Measurements from ENCODE around the gene XK. TPM values are rescaled to one million over a fixed set of nuclear protein-coding genes. Genes with fewer than 3 reads are reported as not detected.

Gene XK
- total RNA-seq, 4 donors from 2014 or later = 8.3 to 32.4 (median 27.3) TPM

GRCh38 chrX:37697169-37697760 lies 11.7 kb downstream of the XK start:
- no peak for DNase-seq
- H3K27me3 ChIP-seq = no peaks in the 10 kb centered on the region
- no peaks in the 10 kb centered on the region for H3K4me1 ChIP-seq
- no peak overlapping the region for H3K4me3 ChIP-seq
- H3K9me3 ChIP-seq = no peaks in the 10 kb centered on the region
- TF ChIP-seq POLR2A (IDR thresholded peaks at IDR 0.05) = no peak
- TF ChIP-seq, protein P1, sequence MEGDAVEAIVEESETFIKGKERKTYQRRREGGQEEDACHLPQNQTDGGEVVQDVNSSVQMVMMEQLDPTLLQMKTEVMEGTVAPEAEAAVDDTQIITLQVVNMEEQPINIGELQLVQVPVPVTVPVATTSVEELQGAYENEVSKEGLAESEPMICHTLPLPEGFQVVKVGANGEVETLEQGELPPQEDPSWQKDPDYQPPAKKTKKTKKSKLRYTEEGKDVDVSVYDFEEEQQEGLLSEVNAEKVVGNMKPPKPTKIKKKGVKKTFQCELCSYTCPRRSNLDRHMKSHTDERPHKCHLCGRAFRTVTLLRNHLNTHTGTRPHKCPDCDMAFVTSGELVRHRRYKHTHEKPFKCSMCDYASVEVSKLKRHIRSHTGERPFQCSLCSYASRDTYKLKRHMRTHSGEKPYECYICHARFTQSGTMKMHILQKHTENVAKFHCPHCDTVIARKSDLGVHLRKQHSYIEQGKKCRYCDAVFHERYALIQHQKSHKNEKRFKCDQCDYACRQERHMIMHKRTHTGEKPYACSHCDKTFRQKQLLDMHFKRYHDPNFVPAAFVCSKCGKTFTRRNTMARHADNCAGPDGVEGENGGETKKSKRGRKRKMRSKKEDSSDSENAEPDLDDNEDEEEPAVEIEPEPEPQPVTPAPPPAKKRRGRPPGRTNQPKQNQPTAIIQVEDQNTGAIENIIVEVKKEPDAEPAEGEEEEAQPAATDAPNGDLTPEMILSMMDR (IDR thresholded peaks at IDR 0.05) = no peak
- H3K27ac ChIP-seq = no peak overlapping the region
- no peaks in the 10 kb centered on the region for H3K36me3 ChIP-seq

DNA sequence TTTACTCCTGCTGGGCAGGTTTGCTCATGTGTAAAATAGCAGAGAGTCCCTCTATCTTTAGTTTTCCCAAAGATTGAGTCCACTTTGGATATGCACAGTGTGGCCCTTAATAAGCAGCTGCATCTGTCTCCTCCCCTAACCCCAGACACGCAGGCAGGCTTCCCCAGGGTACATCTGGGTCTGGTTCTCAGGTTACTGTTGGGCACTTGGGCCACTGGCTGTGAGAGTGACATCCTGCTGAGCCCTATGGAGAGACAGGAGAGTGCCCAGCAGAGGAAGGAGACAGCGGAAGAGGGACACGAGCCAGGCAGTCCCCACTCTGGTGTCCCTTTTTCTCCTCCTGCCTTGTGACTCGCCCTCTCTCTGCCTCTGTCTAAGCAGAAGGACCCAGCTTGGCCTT lies 16.0 kb downstream of the XK start:
- Histone ChIP-seq H3K27ac (no peak overlapping the region), H3K9me3 (no peaks in the 10 kb centered on the region), H3K4me1 (no peaks in the 10 kb centered on the region), H3K27me3 (no peaks in the 10 kb centered on the region), H3K36me3 (no peaks in the 10 kb centered on the region), H3K4me3 (no peak overlapping the region)
- no peak for TF ChIP-seq POLR2A (IDR thresholded peaks at IDR 0.05)
- TF ChIP-seq, protein P1 (IDR thresholded peaks at IDR 0.05) = no peak
- no peak for DNase-seq

DNA sequence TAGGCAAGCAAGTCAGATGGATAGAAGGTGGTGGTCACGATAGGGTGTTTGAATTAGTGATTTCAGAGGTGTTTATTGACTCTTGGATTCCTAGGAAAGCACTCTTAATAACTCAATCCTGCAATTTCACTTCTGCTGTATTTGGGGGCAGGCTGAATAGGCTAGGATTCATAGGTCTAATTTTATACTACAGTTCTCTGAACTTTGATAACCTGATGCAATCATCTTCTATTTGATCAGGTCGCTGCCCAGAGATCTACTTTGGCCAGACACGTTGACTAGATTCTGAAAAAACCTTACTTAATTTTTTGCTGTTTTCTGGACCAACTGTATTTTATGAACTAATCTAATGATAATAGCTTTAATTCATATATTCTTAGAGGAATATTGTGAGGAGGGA lies 26.4 kb downstream of the XK start:
- Histone ChIP-seq H3K36me3 (no peaks in the 10 kb centered on the region), H3K9me3 (no peaks in the 10 kb centered on the region), H3K27me3 (no peaks in the 10 kb centered on the region), H3K4me3 (no peak overlapping the region), H3K27ac (no peak overlapping the region), H3K4me1 (no peaks in the 10 kb centered on the region)
- no peak for TF ChIP-seq POLR2A (IDR thresholded peaks at IDR 0.05)
- TF ChIP-seq, protein P1 (IDR thresholded peaks at IDR 0.05) = no peak
- no peak for DNase-seq

DNA sequence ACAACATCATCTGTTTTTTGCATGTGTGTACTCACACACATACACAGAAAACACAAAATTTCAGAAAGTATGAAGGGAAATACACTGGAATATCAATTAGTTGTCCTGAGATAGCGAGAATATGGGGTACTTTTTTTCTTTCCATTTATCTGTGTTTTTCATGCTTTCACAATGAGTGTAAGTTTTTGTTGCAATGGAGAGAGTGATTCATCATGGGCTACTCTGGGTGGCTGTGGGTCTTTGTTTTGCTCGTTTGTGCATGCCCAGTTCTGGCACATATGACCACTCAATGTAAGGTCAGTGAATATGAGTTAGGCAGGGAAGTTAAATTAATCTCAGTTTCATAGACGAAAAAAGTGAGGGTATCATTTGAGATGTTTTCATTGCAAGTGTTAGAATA lies 26.9 kb downstream of the XK start:
- no peaks in the 10 kb centered on the region for H3K9me3 ChIP-seq
- no peaks in the 10 kb centered on the region for H3K36me3 ChIP-seq

DNA sequence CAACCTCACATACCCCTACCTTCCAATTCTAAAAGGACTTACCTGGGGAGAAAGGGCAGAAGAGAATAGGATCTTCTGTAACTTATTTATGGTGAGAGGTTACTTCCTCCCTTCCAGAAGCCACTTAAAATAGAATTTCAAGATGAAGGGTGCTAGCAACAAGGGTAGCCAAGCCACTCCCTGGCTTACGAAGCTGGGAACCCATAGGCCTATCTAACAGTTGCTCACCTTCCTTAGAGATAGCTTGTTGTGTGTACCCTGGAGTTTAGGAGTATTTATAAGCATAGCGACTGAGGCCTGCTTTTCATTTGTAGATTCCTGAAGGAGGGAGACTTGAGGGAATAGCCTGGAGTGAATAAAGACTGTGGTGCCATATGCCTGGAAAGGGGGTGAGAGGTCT lies 28.9 kb downstream of the XK start:
- H3K9me3 ChIP-seq = no peaks in the 10 kb centered on the region
- no peak overlapping the region for H3K4me3 ChIP-seq
- no peak overlapping the region for H3K27ac ChIP-seq
- DNase-seq = no peak
- TF ChIP-seq, protein P1 (IDR thresholded peaks at IDR 0.05) = no peak
- no peak for TF ChIP-seq POLR2A (IDR thresholded peaks at IDR 0.05)
- no peaks in the 10 kb centered on the region for H3K36me3 ChIP-seq
- no peaks in the 10 kb centered on the region for H3K27me3 ChIP-seq
- H3K4me1 ChIP-seq = no peaks in the 10 kb centered on the region

More for the DNA sequence above, 26.9 kb downstream of the XK start:
- Histone ChIP-seq H3K4me3 (no peak overlapping the region), H3K4me1 (no peaks in the 10 kb centered on the region), H3K27ac (no peak overlapping the region), H3K27me3 (no peaks in the 10 kb centered on the region)
- TF ChIP-seq POLR2A (IDR thresholded peaks at IDR 0.05) = no peak
- TF ChIP-seq, protein P1 (IDR thresholded peaks at IDR 0.05) = no peak
- no peak for DNase-seq

- H3K36me3 ChIP-seq = no peaks in the 10 kb centered on the region
- no peak for TF ChIP-seq POLR2A (IDR thresholded peaks at IDR 0.05)
- TF ChIP-seq, protein P1 (IDR thresholded peaks at IDR 0.05) = no peak
- no peak overlapping the region for H3K27ac ChIP-seq
- DNase-seq = no peak
- no peaks in the 10 kb centered on the region for H3K9me3 ChIP-seq
- no peaks in the 10 kb centered on the region for H3K27me3 ChIP-seq
- no peaks in the 10 kb centered on the region for H3K4me1 ChIP-seq
- no peak overlapping the region for H3K4me3 ChIP-seq
Observed at GRCh38 chrX:37716602-37717001, 31.0 kb downstream of the XK start.
